HG03196 (cell line): ENCODE results near the gene SLC9A5.

Source experiments
- ATAC-seq: cut with Tn5 transposase; IDR thresholded peaks from one replicate; pipeline ENCODE4 v1.9.1; 2021; ENCODE audit not compliant: unreplicated experiment

Gene SLC9A5

DNA sequence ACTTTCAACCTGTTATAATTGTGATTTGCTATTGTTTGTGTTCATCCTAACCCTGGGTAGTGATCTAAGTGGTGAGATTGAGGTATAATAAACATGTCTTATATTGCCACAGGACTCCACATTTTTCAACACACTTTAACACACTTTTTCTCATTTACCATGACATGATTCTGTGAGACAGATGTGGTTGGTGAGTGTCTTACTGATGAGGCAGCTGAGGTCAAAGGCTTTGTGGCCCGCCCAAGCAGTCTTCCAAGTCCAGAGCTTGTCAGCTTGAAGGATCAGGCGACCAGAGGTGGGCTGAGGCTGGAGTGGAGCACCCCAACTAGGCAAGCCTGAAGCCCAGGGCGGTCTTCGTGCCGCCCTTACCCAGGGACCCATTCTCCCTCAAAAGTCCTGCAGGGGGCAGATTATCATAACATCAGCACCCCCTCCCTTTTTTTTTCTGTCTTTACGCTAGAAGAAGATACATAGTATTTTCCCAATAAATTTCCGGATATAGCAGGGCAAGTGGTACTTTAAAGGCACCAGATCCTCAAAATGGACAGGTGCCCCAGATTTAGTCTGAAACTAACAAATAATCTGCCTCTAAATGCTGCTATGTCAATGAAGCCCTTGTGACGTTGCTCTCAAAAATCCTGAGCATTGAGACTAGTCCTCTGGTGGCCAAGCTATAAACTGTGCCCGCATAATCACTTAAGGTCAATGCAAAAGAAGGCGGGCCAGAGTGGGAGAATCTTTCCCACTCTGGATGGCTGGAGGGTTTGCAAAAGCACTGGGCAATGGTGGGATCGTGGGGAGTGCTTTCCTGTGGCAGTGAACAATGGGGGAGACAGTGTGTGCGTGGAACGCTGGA lies 56.7 kb downstream of the SLC9A5 start:
- ATAC-seq, result no peak

DNA sequence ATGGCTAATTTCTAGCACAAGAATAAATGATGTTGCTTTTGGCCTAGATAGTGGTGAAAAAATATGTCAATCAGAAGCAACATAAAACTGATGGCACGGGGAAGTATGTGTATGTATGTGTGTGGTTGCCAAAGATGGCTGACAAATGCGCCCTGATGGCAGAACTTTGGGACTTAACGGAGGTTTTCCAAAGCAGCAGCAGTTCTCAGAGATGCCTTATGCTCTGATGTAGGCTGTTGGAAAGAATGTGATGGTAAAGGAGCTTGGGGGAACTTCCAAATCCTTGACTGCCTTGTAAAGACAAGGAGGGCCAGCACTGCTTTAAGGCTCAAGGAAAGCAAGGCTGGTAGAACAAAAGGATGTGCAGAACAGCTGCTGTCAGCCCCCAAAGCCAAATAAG lies 61.8 kb downstream of the SLC9A5 start:
- no peak for ATAC-seq

- peak; percentile 66 for ATAC-seq
Observed at GRCh38 chr16:67311607-67312488, 63.1 kb downstream of the SLC9A5 start.

DNA sequence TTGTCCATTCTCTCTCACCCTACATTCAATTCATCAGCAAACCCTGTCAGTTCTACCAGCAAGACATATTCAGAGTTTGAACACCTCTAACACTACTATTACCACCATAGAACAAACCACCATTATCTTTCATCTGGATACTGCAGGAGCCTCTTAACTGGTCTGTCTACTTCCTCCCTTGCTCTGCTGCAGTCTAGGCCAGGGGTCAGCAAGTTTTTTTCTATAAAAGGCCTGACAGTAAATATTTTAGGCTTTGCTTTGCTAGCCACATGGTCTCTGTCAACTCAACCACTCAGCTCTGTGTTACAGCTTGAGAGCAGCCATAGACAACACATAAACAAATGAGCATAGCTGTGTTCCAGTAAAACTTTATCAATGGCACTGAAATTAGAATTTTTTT lies 63.9 kb downstream of the SLC9A5 start:
- ATAC-seq, result no peak

GRCh38 chr16:67317853-67318252 lies 69.1 kb downstream of the SLC9A5 start:
- ATAC-seq, result no peak
